ENCODE results near the gene CFAP100. TPM values are rescaled to one million over a fixed set of nuclear protein-coding genes. Genes with fewer than 3 reads are reported as not detected.
A peak's percentile ranks its signal among the peaks of the same experiment; 100 is the strongest.

Gene CFAP100
- total RNA-seq, 4 donors from 2014 or later = not detected

DNA sequence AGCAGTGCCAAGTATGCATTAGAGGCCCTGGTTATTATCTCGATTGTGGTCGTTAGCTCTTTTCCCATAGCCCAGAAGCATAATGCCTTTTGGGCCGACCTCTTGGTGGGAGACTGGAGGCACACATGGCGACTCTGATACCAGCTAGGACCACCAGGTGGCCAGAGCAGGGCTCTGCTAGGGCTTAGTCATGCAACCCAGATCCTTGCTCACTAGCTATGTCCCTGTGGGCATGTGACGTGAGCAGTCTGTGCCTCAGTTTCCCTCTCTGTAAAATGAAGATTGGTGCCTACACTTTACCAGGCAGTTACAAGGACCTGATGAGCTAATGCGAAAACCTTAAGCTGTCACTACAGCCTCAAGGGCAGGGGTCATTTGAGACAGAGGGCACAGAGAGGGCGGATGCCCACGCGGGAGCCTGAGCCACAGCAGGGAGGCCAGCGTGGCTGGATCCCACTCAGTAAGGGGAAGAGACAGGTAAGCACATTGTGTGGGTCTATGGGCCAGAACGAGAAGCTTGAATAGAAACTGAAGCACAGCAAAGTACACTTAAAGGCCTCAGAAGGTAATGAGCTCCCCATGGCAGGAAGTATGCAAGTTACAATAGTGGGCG, 46.3 kb upstream of the CFAP100 start:
- TF ChIP-seq POLR2A (IDR thresholded peaks at IDR 0.05) = no peak
- TF ChIP-seq, protein P1, sequence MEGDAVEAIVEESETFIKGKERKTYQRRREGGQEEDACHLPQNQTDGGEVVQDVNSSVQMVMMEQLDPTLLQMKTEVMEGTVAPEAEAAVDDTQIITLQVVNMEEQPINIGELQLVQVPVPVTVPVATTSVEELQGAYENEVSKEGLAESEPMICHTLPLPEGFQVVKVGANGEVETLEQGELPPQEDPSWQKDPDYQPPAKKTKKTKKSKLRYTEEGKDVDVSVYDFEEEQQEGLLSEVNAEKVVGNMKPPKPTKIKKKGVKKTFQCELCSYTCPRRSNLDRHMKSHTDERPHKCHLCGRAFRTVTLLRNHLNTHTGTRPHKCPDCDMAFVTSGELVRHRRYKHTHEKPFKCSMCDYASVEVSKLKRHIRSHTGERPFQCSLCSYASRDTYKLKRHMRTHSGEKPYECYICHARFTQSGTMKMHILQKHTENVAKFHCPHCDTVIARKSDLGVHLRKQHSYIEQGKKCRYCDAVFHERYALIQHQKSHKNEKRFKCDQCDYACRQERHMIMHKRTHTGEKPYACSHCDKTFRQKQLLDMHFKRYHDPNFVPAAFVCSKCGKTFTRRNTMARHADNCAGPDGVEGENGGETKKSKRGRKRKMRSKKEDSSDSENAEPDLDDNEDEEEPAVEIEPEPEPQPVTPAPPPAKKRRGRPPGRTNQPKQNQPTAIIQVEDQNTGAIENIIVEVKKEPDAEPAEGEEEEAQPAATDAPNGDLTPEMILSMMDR (IDR thresholded peaks at IDR 0.05) = no peak
- H3K4me3 ChIP-seq (ENCODE audit: low read depth, poor library complexity, severe bottlenecking) = no peak overlapping the region
- DNase-seq (ENCODE audit: low spot score in 2 of 2) = peak in 1 of 2 donors; percentile 78
- intact Hi-C loops (cut with DNase I; ENCODE audit: low total_unique reads) = no loop called here
- WGBS, 2 donors = 88 to 94% methylated on average over 12 of the region's 12 CpGs

DNA sequence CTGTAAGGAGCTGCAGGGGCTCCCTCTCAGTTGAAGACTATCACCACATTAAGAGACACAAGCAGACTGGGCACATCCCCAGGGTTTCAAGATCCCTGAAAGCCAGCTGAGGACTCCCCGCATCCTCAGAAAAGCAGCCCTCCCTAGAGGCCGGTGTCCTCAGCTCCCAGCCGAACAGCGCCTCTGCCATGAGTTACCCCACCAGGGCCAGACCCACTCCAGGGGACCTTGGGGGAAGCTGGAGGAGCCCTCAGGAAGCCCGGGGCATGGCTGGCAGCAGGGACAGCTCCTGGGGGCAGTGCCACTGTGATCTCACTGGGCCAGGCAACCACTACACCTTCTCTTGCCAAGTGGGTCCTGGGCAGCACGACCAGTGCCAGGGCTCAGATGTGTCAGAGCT, 45.6 kb upstream of the CFAP100 start:
- 86 to 88% methylated on average over 6 of the region's 6 CpGs for WGBS, 2 donors
- intact Hi-C loops (cut with DNase I; ENCODE audit: low total_unique reads) = no loop called here
- DNase-seq (ENCODE audit: low spot score in 2 of 2) = peak in 1 of 2 donors; percentile 82
- no peak overlapping the region for H3K4me3 ChIP-seq (ENCODE audit: low read depth, poor library complexity, severe bottlenecking)
- TF ChIP-seq POLR2A (IDR thresholded peaks at IDR 0.05) = no peak
- TF ChIP-seq, protein P1 (IDR thresholded peaks at IDR 0.05) = no peak

DNA sequence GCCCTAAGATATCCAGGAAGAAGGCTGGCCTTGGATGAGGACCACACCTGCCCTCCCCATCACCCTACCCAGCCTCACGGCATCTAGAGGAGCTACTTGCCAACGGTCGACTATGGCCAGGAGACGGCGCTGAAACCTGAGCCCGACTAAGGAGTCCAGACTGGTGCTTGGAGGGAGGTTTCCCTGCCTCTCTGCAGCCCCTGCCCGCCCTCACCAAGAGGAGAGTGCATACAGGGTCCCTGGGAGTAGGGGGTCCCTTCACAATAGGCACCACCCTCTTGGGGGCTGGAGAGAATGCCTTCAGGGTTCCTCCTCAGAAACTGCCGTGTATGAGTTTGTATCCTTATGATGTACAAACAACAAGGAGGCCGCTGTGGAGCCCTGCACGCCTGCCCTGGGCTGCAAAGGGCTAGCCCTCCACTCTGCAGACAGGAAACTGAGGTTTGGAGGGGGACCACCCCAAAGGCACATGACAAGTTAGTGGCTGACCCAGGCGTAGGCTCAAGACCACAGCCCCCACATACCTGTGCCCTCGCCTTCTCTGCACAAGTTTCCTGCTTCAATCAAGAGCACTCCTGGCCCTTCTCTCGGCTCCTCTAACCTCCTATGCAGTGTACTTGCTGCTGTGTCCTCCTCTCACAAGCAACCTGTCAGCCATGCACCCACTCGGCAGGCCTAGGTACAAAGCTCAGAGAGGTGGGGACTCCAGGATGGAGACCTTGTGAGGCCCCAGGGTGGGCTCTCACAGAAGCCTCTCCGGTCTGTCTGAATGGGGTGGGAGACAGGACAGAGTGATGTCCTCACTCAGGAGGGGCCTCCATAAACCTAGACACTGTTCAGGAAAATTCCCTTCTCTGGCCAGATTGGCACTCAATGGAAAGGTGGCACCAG, 44.9 kb upstream of the CFAP100 start:
- no peak overlapping the region for H3K4me3 ChIP-seq (ENCODE audit: low read depth, poor library complexity, severe bottlenecking)
- intact Hi-C loops (cut with DNase I; ENCODE audit: low total_unique reads) = no loop called here
- peak in 1 of 2 donors; percentile 79 for DNase-seq (ENCODE audit: low spot score in 2 of 2)
- WGBS, 2 donors = 81 to 89% methylated on average over 9 to 15 of the region's 15 CpGs
- TF ChIP-seq POLR2A (IDR thresholded peaks at IDR 0.05) = no peak
- TF ChIP-seq, protein P1 (IDR thresholded peaks at IDR 0.05) = no peak

GRCh38 chr3:126350502-126351085, 44.1 kb upstream of the CFAP100 start:
- TF ChIP-seq POLR2A (IDR thresholded peaks at IDR 0.05) = no peak
- TF ChIP-seq, protein P1 (IDR thresholded peaks at IDR 0.05) = no peak
- 76 to 84% methylated on average over 6 to 9 of the region's 9 CpGs for WGBS, 2 donors
- H3K4me3 ChIP-seq (ENCODE audit: low read depth, poor library complexity, severe bottlenecking) = no peak overlapping the region
- peak in 1 of 2 donors; percentile 66 for DNase-seq (ENCODE audit: low spot score in 2 of 2)
- intact Hi-C loops (cut with DNase I; ENCODE audit: low total_unique reads) = no loop called here

DNA sequence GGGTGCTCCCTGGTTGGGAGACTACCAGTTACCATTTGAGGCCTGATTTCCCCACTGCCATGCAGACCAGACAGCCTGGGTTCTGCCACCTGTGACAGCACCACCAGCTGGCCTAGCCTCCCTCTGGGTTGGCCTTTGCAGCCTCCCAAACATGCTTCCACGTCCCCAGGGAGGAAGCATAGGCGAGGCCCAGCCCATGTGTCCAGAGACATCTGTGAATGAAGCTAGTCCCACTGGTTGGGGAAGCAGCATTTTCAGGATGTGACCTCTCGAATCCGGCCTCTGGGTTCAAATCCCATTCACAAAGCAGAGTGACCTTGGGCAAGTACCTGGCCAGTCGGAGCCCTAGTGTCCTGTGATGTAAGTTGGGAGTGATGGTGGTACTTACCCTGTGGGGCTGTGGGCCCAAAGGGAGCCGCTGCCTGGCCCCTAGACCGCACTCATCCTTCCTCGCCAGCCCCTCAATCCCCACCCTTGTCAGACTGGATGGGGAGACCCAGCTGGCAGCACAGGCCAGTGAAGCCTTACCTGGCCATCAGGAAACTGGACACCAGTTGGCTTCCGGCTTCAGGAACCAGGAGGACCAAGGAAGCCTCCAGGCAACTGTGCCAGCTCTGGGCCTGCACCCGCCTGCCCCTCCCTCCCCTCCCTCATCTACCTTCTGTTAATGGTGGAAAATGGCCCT, 43.5 kb upstream of the CFAP100 start:
- no peak overlapping the region for H3K4me3 ChIP-seq (ENCODE audit: low read depth, poor library complexity, severe bottlenecking)
- DNase-seq (ENCODE audit: low spot score in 2 of 2) = peak in 1 of 2 donors; percentile 82
- TF ChIP-seq POLR2A (IDR thresholded peaks at IDR 0.05) = no peak
- TF ChIP-seq, protein P1 (IDR thresholded peaks at IDR 0.05) = no peak
- intact Hi-C loops (cut with DNase I; ENCODE audit: low total_unique reads) = no loop called here
- 86 to 90% methylated on average over 8 to 9 of the region's 10 CpGs for WGBS, 2 donors
